ENCODE data around the gene KRTAP10-4. TPM values are rescaled to one million over a fixed set of nuclear protein-coding genes. Genes with fewer than 3 reads are reported as not detected.

The KRTAP10-4 gene
- total RNA-seq, 1 experiment from 2014 or later = not detected

GRCh38 chr21:44525391-44526095 lies 48.0 kb upstream of the KRTAP10-4 start (continued):
- TF ChIP-seq POLR2A (IDR thresholded peaks at IDR 0.05; ENCODE audit: borderline replicate concordance, extremely low read depth, insufficient read depth, insufficient read length) = no peak

- ChIA-PET POLR2A (no interaction called here), RAD21 (ENCODE audit: low non-redundant PET in 1 of 2, low total read pairs in 2 of 2, uncharacterized antibody in 2 of 2, unreplicated experiment in 2 of 2) (no interaction called here), CTCF (no interaction called here)
- Histone ChIP-seq H4K20me1 (ENCODE audit: insufficient read depth) (no peaks in the 10 kb centered on the region), H3K9ac (ENCODE audit: low read length) (no peak overlapping the region), H3K27ac (ENCODE audit: low read depth, low read length) (no peak overlapping the region), H2AFZ (ENCODE audit: low read depth, low read length, poor library complexity, severe bottlenecking) (no peak overlapping the region), H3K4me1 (ENCODE audit: control insufficient read depth in 1 of 2, insufficient read depth in 2 of 2, low read length in 2 of 2) (no peaks in the 10 kb centered on the region), H3K27me3 (ENCODE audit: insufficient read depth, low read length) (no peaks in the 10 kb centered on the region), H3K9me3 (ENCODE audit: control insufficient read depth in 1 of 2, insufficient read depth in 1 of 2, low read depth in 1 of 2, low read length in 2 of 2) (peaks cover 4 to 17% of the 10 kb centered on the region in 2 experiments; a peak in 1 of 4 replicates), H3K4me3 (replicated peaks in 1 of 2; ENCODE audit: low read depth in 1 of 2, low read length in 2 of 2) (no peak overlapping the region), H3K4me2 (ENCODE audit: low read length) (no peak overlapping the region), H3K36me3 (ENCODE audit: control insufficient read depth in 1 of 2, insufficient read depth in 2 of 2, low read length in 2 of 2) (no peaks in the 10 kb centered on the region), H3K9me2 (ENCODE audit: insufficient read depth) (no peaks in the 10 kb centered on the region), H3K79me2 (ENCODE audit: insufficient read depth, low read length) (no peaks in the 10 kb centered on the region)
- ATAC-seq = no peak
- intact Hi-C loops (cut with micrococcal nuclease) = no loop called here
- TF ChIP-seq FOSL1 (IDR thresholded peaks at IDR 0.05; ENCODE audit: low read depth) = no peak
- TF ChIP-seq TCF7L2 (IDR thresholded peaks at IDR 0.05; ENCODE audit: borderline replicate concordance, extremely low read depth, insufficient read depth, insufficient read length) = no peak
- no peak for TF ChIP-seq EZH2 (IDR thresholded peaks at IDR 0.05)
- TF ChIP-seq RAD21 (IDR thresholded peaks at IDR 0.05; ENCODE audit: low read depth) = no peak
- TF ChIP-seq EZH2phosphoT487 (IDR thresholded peaks at IDR 0.05; ENCODE audit: borderline replicate concordance) = no peak
- no peak for TF ChIP-seq SP1 (IDR thresholded peaks at IDR 0.05; ENCODE audit: low read depth)
- no peak for TF ChIP-seq CBX3 (IDR thresholded peaks at IDR 0.05; ENCODE audit: low read depth)
- TF ChIP-seq REST (IDR thresholded peaks at IDR 0.05; ENCODE audit: low read depth) = no peak
- TF ChIP-seq SIN3A (IDR thresholded peaks at IDR 0.05; ENCODE audit: low read depth) = no peak
- TF ChIP-seq SRF (IDR thresholded peaks at IDR 0.05; ENCODE audit: low read depth) = no peak
- no peak for TF ChIP-seq YY1 (IDR thresholded peaks at IDR 0.05; ENCODE audit: extremely low read depth, insufficient replicate concordance, low read depth, low read length)
- no peak for TF ChIP-seq ZBTB33 (IDR thresholded peaks at IDR 0.05; ENCODE audit: extremely low read depth, insufficient replicate concordance, low read length)
- no peak for TF ChIP-seq ELF1 (IDR thresholded peaks at IDR 0.05; ENCODE audit: borderline replicate concordance, low read depth)
- DNase-seq (ENCODE audit: low read depth, low spot score) = no peak
- BruUV-seq (replicated peaks) = no TSS peak
These were observed 47.2 kb upstream of the KRTAP10-4 start for GRCh38 chr21:44526096-44526997.
